Gastroesophageal sphincter (tissue), 4 donors: ENCODE measurements around the gene CELF2. TPM values are rescaled to one million over a fixed set of nuclear protein-coding genes. Genes with fewer than 3 reads are reported as not detected.

Experiments used
- ATAC-seq: fragments of 150-250 bp; one replicate; pipeline ENCODE4 v1.9.1; 2016; ENCODE audit warnings: mild to moderate bottlenecking, moderate library complexity
- H3K27ac ChIP-seq, 4 donors: fragments of 200-600 bp; sonication (generic) in 3 of 4; 1 replicate in 3 of 4; 2 replicates in 1 of 4; pipeline ENCODE4 v1.5.1; 2016 to 2019
- H3K27me3 ChIP-seq: fragments of 200-600 bp; sonication (generic); one replicate; pipeline ENCODE4 v1.5.1; 2019
- H3K36me3 ChIP-seq, 2 donors: fragments of 200-600 bp; sonication (generic); one replicate each; pipeline ENCODE4 v1.5.1; 2019; ENCODE audit warnings: control low read depth in 1 of 2
- H3K4me1 ChIP-seq, 3 donors: fragments of 200-600 bp; sonication (generic); 1 replicate in 2 of 3; 2 replicates in 1 of 3; pipeline ENCODE4 v1.5.1; 2016 to 2019; ENCODE audit warnings: control low read depth in 2 of 3
- H3K4me3 ChIP-seq, 2 donors: fragments of 200-600 bp; sonication (generic); one replicate each; pipeline ENCODE4 v1.5.1; 2019; ENCODE audit warnings: mild to moderate bottlenecking in 1 of 2, moderate library complexity in 1 of 2
- H3K9me3 ChIP-seq, 3 donors: fragments of 200-600 bp; sonication (generic); one replicate each; pipeline ENCODE4 v1.5.1; 2017 to 2019; ENCODE audit warnings: control low read depth in 2 of 3
- CTCF ChIP-seq, 4 experiments: fragments of 200-600 bp in 2 of 4; fragments of 450-650 bp in 2 of 4; sonication (generic) in 1 of 4; IDR thresholded peaks; one replicate each; pipeline ENCODE4 v1.5.1; 2017 to 2019; ENCODE audit warnings: antibody characterized with exemption in 4 of 4, mild to moderate bottlenecking in 2 of 4, moderate library complexity in 2 of 4
- EP300 ChIP-seq: sonication (generic); formaldehyde crosslinking; IDR thresholded peaks from one replicate; pipeline ENCODE4 v1.6.1; 2017; ENCODE audit warnings: antibody characterized with exemption, mild to moderate bottlenecking
- POLR2A ChIP-seq, 2 donors: fragments of 450-650 bp; IDR thresholded peaks; one replicate each; pipeline ENCODE4 v1.6.1; 2017; ENCODE audit warnings: antibody characterized with exemption in 2 of 2, mild to moderate bottlenecking in 2 of 2, moderate library complexity in 1 of 2
- POLR2AphosphoS5 ChIP-seq: sonication (generic); formaldehyde crosslinking; IDR thresholded peaks from one replicate; pipeline ENCODE4 v1.6.1; 2017; ENCODE audit warnings: antibody characterized with exemption
- WGBS, 2 donors: methylation state at CpG; one replicate each; pipeline ENCODE4 v1.1.5; 2018; ENCODE audit warnings: low coverage in 1 of 2; 5-methylcytosine and 5-hydroxymethylcytosine counted together
- total RNA-seq, 4 donors: library from RNA; depleted of rRNA; stranded (reverse); fragments of >200 nt; gene quantifications; one replicate each; pipeline ENCODE4 v1.1.0, GENCODE V29; 2016

Gene CELF2
- total RNA-seq, 4 donors from 2014 or later, result 82.4 to 122 (median 110) TPM

GRCh38 chr10:11140963-11141362 is 123.3 kb downstream of the CELF2 start:
- ATAC-seq, result no peak
- H3K36me3 ChIP-seq, result no peaks in the 10 kb centered on the region
- no peaks in the 10 kb centered on the region for H3K27me3 ChIP-seq
- no peak for TF ChIP-seq POLR2AphosphoS5
- TF ChIP-seq POLR2A (IDR thresholded peaks at IDR 0.05), result no peak
- no peak for TF ChIP-seq CTCF (IDR thresholded peaks at IDR 0.05)
- no peak for TF ChIP-seq EP300
- no peak overlapping the region for H3K27ac ChIP-seq
- H3K4me1 ChIP-seq, result peaks cover 5 to 38% (median 14%) of the 10 kb centered on the region in 3 donors
- no peak overlapping the region for H3K4me3 ChIP-seq
- 92 to 93% methylated on average over 5 to 6 of the region's 6 CpGs for WGBS, 2 donors
- no peaks in the 10 kb centered on the region for H3K9me3 ChIP-seq

GRCh38 chr10:11141571-11142091 is 124.0 kb downstream of the CELF2 start:
- H3K36me3 ChIP-seq, result no peaks in the 10 kb centered on the region
- WGBS, 2 donors, result 85 to 87% methylated on average over 3 of the region's 3 CpGs
- no peaks in the 10 kb centered on the region for H3K27me3 ChIP-seq
- H3K4me3 ChIP-seq, result no peak overlapping the region
- TF ChIP-seq EP300, result no peak
- no peak for TF ChIP-seq CTCF (IDR thresholded peaks at IDR 0.05)
- no peak for TF ChIP-seq POLR2A (IDR thresholded peaks at IDR 0.05)
- no peak for TF ChIP-seq POLR2AphosphoS5
- no peak for ATAC-seq
- no peaks in the 10 kb centered on the region for H3K9me3 ChIP-seq
- H3K4me1 ChIP-seq, result peaks cover 10 to 45% (median 18%) of the 10 kb centered on the region in 3 donors
- no peak overlapping the region for H3K27ac ChIP-seq

- Histone ChIP-seq H3K9me3 (no peaks in the 10 kb centered on the region), H3K4me3 (no peak overlapping the region), H3K4me1 (peaks cover 18 to 56% (median 22%) of the 10 kb centered on the region in 3 donors), H3K36me3 (no peaks in the 10 kb centered on the region), H3K27ac (no peak overlapping the region), H3K27me3 (no peaks in the 10 kb centered on the region)
- no peak for TF ChIP-seq POLR2AphosphoS5
- WGBS, 2 donors, result 90% methylated on average over 4 to 8 of the region's 8 CpGs
- no peak for ATAC-seq
Measured at GRCh38 chr10:11142777-11143176, 125.1 kb downstream of the CELF2 start.

GRCh38 chr10:11143242-11143641 is 125.6 kb downstream of the CELF2 start:
- Histone ChIP-seq H3K27me3 (no peaks in the 10 kb centered on the region), H3K36me3 (no peaks in the 10 kb centered on the region), H3K4me3 (no peak overlapping the region), H3K4me1 (peaks cover 18 to 57% (median 22%) of the 10 kb centered on the region in 3 donors), H3K9me3 (no peaks in the 10 kb centered on the region), H3K27ac (no peak overlapping the region)
- 76 to 92% methylated on average over 5 of the region's 5 CpGs for WGBS, 2 donors
- ATAC-seq, result no peak
- TF ChIP-seq POLR2A (IDR thresholded peaks at IDR 0.05), result no peak
- no peak for TF ChIP-seq POLR2AphosphoS5
- TF ChIP-seq CTCF (IDR thresholded peaks at IDR 0.05), result no peak
- TF ChIP-seq EP300, result no peak

GRCh38 chr10:11144626-11145494 is 127.2 kb downstream of the CELF2 start:
- 59 to 70% methylated on average over 10 of the region's 11 CpGs for WGBS, 2 donors
- ATAC-seq, result peak; percentile 17
- Histone ChIP-seq H3K27ac (no peak overlapping the region), H3K9me3 (no peaks in the 10 kb centered on the region), H3K4me1 (peaks cover 18 to 67% (median 22%) of the 10 kb centered on the region in 3 donors), H3K4me3 (no peak overlapping the region), H3K27me3 (no peaks in the 10 kb centered on the region), H3K36me3 (no peaks in the 10 kb centered on the region)
- TF ChIP-seq POLR2A (IDR thresholded peaks at IDR 0.05) (no peak), POLR2AphosphoS5 (no peak), EP300 (no peak), CTCF (IDR thresholded peaks at IDR 0.05) (no peak)
